HL-60 (cell line): ENCODE measurements around the gene MRPS35.

ENCODE experiments used
- DNase-seq, 2 experiments: peaks; one replicate each; pipeline ENCODE4 v3.0.0-alpha.2; 2010 to 2020; ENCODE audit warnings: low read depth in 1 of 2, low spot score in 1 of 2
- H3K27ac ChIP-seq: fragments of 250-450 bp; sonication (Bioruptor Pico); replicated peaks from 2 replicates; pipeline ENCODE4 v1.5.1; 2020; ENCODE audit warnings: mild to moderate bottlenecking, moderate library complexity
- H3K27me3 ChIP-seq: fragments of 250-450 bp; sonication (Bioruptor Pico); 2 replicates; pipeline ENCODE4 v1.5.1; 2021; ENCODE audit warnings: mild to moderate bottlenecking, moderate library complexity; ENCODE audit not compliant: insufficient read depth, poor library complexity, severe bottlenecking
- H3K4me3 ChIP-seq: replicated peaks from 2 replicates; pipeline ENCODE4 v1.5.1; 2011; ENCODE audit warnings: mild to moderate bottlenecking, control low read depth, low read length; ENCODE audit not compliant: insufficient read depth
- CTCF ChIP-seq: IDR thresholded peaks from one replicate; pipeline ENCODE4 v1.5.1; 2011; ENCODE audit warnings: low read length, control low read depth, inconsistent platforms; ENCODE audit not compliant: insufficient read depth
- GABPA ChIP-seq: IDR thresholded peaks from 2 replicates; pipeline ENCODE4 v1.6.1; 2012; ENCODE audit warnings: low read depth
- POLR2AphosphoS5 ChIP-seq: IDR thresholded peaks from 2 replicates; pipeline ENCODE4 v1.6.1; 2012; ENCODE audit warnings: low read depth
- REST ChIP-seq: IDR thresholded peaks from 2 replicates; pipeline ENCODE4 v1.6.1; 2012; ENCODE audit warnings: low read depth; ENCODE audit not compliant: insufficient replicate concordance
- SPI1 ChIP-seq: IDR thresholded peaks from 2 replicates; pipeline ENCODE4 v1.6.1; 2012; ENCODE audit warnings: low read depth, mild to moderate bottlenecking, borderline replicate concordance

MRPS35 gene

GRCh38 chr12:27696293-27696652 is 14.4 kb upstream of the MRPS35 start, which contains the start of gene REP15:
REP15 (plus strand) TSS chr12:27696447; CDS start chr12:27696563, 116 bp downstream.
- no peak for TF ChIP-seq REST
- TF ChIP-seq GABPA, result no peak
- no peak for TF ChIP-seq CTCF
- no peak for TF ChIP-seq SPI1
- TF ChIP-seq POLR2AphosphoS5, result no peak
- no peak for DNase-seq
- H3K27me3 ChIP-seq, result no peaks in the 10 kb centered on the region
- no peak within 1 kb of the TSS for H3K4me3 ChIP-seq
- no peak within 1 kb of the TSS for H3K27ac ChIP-seq

- no peak for TF ChIP-seq POLR2AphosphoS5
- TF ChIP-seq CTCF, result no peak
- no peak for TF ChIP-seq GABPA
- no peak for TF ChIP-seq SPI1
- TF ChIP-seq REST, result no peak
- Histone ChIP-seq H3K27ac (no peak overlapping the region), H3K4me3 (no peak overlapping the region), H3K27me3 (no peaks in the 10 kb centered on the region)
- no peak for DNase-seq
Observed at GRCh38 chr12:27696864-27697564, 13.6 kb upstream of the MRPS35 start.

GRCh38 chr12:27703720-27704452 is 6.7 kb upstream of the MRPS35 start:
- TF ChIP-seq SPI1 (no peak), POLR2AphosphoS5 (no peak), CTCF (peak; percentile 88), REST (no peak)
- DNase-seq, result peak; percentile 67 to 83
- Histone ChIP-seq H3K27me3 (no peaks in the 10 kb centered on the region), H3K27ac (no peak overlapping the region), H3K4me3 (no peak overlapping the region)
